COLO668 (cell line): Measurements from ENCODE around the gene L3MBTL4.
"Not testable (repeated sequence)": the region's sequence is repeated elsewhere in the genome, so short reads cannot be mapped to it uniquely, and the experiment has no call there.

Source experiments
- DNase-seq: peaks from one replicate; lab custom pipeline; 2025; ENCODE audit not compliant: unreplicated experiment; lab: John Stamatoyannopoulos, UW

L3MBTL4 gene

DNA sequence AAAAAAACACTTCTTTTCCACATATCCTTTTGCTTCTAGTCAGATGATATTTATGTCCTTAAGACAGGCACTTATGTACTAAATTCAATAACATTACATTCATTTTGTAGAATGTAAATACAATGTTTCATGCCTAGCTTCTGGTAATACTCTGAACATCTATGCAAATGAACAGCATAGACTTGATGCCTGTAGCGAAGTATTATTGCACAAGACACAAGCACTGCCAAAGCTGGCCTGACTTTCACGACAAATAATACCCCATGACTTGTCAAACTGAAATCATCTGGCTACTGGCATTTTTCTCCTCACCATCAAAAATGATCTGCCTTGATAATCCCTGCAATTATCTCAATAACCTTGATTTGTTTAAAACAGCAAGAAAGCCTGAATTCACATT is 101.3 kb downstream of the L3MBTL4 start:
- DNase-seq, result no peak

- DNase-seq, result no peak
Measured at GRCh38 chr18:6311456-6312215, 103.1 kb downstream of the L3MBTL4 start.

- no peak for DNase-seq
Measured at GRCh38 chr18:6310714-6311113, 104.0 kb downstream of the L3MBTL4 start.

GRCh38 chr18:6297875-6298274 is 116.8 kb downstream of the L3MBTL4 start:
- DNase-seq, result no peak

DNA sequence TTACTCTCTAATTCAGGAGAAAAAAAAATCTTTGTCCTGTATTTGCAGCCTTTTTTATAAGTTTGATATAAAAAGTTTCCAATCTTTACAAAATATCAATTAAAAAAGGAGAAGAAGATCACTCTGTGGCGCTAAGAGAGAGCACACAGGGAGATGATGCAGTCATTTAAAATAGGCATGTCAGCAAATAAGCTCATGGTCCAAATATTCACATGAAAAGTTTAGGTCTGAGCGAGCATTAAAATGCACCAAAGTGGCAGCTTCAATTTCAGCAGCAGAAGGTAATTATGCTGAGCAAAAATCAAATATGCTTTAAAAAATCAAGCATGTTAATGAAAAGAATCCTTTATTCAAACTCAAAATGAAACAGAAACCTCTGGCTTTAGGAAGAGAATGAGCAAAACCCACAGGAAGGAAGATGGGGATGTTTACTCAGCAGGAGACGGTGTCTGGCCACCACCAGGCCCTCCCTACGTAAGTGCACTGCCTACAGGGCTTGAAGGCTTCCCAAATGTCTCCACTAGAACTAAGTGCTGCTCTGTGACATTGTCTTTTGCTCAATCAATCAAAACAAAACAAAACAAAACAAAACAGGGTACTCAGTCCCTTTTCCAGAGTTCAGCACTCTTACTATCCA is 120.4 kb downstream of the L3MBTL4 start:
- DNase-seq, result no peak

DNA sequence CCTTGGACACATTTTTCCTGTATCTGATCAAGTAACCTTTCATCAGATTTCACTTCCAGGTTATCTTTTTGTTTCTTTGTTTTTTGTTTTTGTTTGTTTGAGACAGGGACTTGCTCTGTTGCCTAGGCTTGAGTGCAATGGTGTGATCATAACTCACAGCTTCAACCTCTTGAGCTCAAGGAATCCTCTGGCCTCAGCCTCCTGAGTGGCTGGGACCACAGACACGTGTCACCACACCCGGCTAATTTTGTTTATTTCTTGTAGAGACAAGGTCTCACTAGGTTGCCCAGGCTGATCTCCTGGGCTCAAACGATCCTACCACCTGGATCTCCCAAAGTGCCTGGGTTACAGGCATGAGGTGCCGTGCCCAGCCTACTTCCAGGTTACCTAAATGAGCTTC is 124.9 kb downstream of the L3MBTL4 start:
- no peak for DNase-seq

DNA sequence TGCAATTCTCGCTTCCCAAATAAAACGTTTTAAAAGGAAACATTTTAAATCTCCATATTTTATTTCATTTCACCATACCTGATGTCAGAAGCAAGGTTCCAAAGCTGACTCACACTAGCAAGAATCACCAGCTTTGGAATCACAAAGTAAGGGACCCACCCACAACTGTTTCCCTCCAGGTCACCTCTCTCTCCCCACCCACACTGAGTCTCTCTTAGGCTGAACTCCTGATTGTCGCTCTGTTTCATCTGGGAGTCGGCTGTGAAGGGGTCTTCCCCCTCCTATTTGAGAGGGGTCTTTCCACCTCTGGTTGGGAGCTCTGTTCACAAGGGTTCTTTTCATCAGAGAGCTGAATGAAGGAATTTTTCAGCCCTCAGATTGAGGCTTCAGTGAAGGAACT is 128.1 kb downstream of the L3MBTL4 start:
- no peak for DNase-seq

DNA sequence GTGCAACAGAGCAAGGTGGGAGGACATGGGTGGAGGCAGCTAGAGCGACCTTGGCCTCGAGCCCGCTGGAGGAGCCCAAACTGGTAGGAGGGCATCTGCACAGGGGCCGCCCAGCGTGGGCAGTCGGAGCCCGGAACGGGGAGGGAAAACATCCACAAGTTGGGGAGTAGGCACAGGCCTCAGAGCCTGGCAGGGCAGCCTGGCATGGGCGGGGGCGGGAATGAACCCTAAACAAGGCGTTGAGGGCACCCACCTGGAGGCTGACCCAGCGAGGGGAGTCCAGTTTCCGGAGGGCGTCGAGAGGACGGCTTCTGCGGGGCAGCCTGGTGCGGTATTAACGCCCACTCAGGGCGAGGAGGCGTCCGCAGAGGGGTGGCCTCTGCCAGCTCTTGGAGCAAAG is 129.9 kb downstream of the L3MBTL4 start:
- no peak for DNase-seq

- DNase-seq, result no peak
Measured at GRCh38 chr18:6284300-6284699, 130.4 kb downstream of the L3MBTL4 start.

- no peak for DNase-seq
Measured at GRCh38 chr18:6281874-6282273, 132.8 kb downstream of the L3MBTL4 start.

GRCh38 chr18:6280211-6280743 is 134.4 kb downstream of the L3MBTL4 start:
- no peak for DNase-seq

DNA sequence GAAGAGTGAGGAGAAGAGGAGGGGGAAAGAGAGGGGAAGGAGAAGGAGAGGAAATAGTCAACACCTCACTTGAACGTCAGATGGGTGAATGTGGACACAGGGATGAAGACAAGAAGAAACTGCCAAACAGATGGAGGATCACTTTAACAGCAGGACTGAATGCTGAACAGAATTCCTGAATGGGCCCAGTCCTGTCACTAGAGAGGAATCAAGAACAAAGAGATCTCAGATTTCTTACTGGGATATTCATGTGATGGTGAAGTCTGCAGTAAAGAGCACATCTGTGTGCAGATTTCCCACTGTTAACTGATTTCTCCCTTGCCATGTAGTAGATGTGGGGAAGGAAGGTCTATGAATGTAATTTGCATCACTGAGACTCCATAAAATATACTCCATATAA is 135.4 kb downstream of the L3MBTL4 start:
- DNase-seq, result no peak

DNA sequence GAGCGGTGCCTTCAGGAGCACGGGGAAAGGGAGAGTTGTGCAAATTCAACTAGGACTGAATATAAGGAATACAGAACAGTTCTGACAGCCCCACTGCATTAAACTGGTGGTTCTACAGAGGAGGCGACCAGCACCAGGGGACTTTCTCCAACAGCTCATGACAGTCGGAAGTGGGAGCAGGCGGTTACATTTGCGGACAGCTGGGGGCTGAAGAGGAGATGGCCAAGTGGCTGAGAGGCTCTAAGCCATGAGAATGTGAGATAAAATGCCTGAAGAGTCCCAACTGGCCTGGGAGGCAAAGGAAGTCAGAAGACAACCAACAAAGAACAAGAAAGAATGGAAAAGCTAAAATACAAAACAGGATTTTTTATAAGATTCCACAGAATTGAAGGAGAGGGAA is 141.3 kb downstream of the L3MBTL4 start:
- no peak for DNase-seq

GRCh38 chr18:6272144-6272543 is 142.6 kb downstream of the L3MBTL4 start:
- DNase-seq, result not testable (repeated sequence)

- DNase-seq, result no peak
Measured at GRCh38 chr18:6271585-6271984, 143.1 kb downstream of the L3MBTL4 start.

DNA sequence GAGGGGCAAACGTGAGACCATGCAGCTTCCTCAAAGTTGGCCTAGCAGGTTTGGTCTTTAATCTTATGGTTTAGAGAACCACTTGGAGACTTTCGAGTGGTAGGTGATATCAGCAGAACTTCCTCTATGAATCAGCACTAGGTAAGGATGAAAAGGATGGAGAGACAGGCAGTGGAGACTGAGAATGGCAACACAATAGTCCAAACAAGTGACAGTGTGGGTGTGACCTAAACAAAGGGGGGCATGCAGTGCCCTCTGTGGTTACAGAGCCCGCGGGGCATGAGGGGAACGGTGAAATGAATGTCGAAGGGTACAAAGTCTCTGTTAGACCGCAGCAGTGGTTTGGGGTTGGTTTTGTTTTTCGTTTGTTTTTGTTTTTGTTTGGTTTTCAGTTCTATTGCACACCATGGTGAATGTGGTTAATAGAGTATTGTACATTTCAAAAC is 143.9 kb downstream of the L3MBTL4 start:
- no peak for DNase-seq

GRCh38 chr18:6269660-6270332 is 144.9 kb downstream of the L3MBTL4 start:
- DNase-seq, result no peak

DNA sequence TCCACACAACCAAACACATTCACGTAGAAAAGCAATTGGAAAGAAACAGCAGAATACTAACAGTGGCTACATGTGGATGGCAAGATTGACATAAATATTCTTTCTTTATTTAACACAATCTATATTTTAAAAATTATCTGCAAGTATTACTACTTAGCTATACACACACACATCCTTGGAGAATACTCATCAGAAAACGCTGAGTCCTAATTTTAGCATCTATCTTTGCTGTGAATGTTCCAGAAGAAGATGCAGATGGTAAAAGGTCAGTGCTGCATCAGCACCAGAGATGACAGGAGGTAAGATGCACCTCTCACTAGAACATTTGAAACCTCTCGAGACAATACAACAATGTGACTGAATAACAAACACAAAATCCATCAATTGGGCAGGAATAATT is 148.5 kb downstream of the L3MBTL4 start:
- DNase-seq, result no peak

DNA sequence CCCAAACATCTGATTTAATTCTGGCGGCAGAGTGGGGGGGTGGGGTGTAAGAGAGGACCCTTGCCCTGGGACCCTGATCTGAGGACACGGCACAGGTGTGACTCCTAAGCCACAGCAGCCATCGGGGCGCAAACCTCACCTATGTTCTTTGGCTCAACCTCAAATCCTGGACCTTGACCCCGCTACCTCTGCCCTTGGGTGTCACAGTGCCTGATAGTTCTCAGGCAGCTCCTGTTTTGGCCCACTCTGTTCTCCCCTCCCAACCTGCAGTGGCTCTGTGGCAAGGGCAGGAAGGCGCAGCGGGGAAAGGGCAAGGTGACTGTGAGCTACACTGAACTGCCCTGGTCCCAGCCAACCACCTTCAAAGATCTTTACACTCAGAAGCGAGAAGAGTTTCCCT is 152.8 kb downstream of the L3MBTL4 start:
- no peak for DNase-seq

DNA sequence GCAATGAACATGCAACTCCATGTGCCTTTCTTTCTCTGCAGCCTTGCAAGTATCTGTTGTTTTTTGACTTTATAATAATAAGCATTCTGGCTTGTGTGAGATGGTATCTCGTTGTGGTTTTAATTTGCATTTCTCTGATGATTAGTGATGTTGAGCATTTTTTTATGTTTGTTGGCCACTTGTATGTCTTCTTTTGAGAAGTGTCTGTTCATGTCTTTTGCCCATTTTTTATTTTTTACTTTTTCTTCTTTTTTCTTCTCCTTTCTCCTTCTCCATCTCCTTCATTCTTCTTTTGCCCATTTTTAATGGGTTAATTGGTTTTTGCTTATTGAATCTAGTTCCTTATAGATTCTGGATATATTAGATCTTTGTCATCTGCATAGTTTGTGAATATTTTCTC is 155.4 kb downstream of the L3MBTL4 start:
- not testable (repeated sequence) for DNase-seq

DNA sequence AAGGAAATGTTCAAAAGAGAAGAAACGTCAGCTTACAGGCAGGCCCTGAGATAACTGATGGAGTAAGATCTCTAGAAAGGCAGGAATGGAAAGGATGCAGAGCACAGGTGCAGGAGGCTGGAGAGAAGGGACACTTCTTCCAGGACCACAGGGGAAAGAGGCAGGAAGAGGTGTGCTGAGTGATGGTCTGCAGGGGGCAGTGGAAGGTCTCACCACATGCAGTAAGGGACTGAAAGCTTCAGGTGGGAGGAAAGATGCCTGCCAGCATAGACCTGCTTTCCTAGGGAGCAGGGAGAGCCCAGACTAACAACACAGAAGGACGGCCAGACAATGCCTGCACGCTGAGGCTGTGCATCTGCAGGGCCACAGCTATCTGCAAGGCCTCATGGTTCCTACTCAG is 156.8 kb downstream of the L3MBTL4 start:
- DNase-seq, result no peak

DNA sequence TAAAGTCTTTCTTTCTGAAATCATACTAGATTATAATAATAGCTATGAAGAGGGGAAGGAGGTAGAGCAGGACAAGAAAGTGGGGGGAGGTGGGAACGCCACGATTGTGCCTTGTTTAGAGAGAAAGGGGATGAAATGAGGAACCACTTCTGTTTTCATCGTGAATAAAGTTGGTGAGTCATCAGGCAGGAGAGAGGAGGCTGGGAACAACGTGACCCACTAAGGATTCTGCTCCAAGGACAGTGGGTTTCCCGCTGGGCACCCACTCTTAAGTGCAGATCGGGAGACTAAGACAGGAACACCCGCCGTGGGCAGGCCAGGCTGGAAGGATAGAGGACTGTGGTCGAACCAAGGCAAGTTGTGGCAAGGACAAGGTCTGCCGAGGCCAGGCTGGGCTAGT is 158.2 kb downstream of the L3MBTL4 start:
- no peak for DNase-seq
